ACHN (cell line): ENCODE results near the gene TGFBR3L.
"Not testable (repeated sequence)": the region's sequence is repeated elsewhere in the genome, so short reads cannot be mapped to it uniquely, and the experiment has no call there.

Source experiments
- DNase-seq: peaks from one replicate; pipeline ENCODE4 v3.0.0-alpha.2; 2015
- in situ Hi-C: cut with HindIII; loops from 2 replicates; pipeline ENCODE4 v1.10.0; 2017; ENCODE audit warnings: low sequenced_read_pairs, low pct_ligation_motif_present, low pct_unique_long_range_greater_than_20kb

Gene TGFBR3L

DNA sequence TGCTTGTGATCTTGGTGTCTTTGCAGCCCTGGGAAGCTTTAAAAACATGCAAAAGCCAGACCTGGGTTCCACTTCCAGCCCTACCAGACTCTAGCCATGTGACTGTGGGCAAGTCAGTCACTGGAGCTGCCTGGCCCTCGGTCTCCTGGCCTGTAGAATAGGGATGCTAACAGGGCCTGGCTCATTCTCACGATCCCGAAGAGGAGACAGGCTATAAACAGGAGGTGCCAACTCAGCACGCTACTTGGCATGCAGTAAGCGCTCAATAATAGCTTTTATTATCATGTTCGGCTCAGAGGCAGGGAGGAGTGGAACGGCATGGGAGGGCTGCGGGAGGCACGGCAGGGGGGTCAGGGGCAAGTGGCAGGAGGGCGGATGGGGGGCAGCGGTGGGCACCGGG lies 9.6 kb downstream of the TGFBR3L start:
- no peak for DNase-seq
- in situ Hi-C loops = no loop called here

DNA sequence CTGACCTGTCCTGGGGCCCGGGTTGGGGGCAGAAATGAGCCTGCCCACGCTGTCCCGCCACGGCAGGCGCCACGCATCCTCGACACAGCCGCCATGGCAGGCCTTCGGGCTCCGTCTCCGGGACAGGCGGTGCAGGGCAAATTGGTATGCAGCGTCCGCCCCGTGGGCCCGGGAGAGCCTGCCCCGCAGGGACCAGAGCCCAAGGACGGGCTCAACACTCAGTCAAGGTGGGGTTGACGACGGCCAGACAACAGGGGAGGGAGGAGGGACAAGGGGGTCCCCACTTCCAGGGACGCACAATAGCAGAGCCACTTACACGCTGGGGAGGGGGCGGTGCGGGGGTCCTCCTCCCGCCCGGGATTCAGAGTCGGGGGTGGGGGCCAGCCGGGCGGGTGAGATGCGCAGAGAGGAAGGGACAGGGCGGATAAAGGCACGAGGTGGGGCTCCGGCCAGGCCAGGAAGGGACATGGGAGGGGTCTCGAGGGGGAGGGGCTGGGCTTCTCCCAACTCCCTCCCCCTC lies 10.1 kb downstream of the TGFBR3L start:
- in situ Hi-C loops = no loop called here
- no peak for DNase-seq

DNA sequence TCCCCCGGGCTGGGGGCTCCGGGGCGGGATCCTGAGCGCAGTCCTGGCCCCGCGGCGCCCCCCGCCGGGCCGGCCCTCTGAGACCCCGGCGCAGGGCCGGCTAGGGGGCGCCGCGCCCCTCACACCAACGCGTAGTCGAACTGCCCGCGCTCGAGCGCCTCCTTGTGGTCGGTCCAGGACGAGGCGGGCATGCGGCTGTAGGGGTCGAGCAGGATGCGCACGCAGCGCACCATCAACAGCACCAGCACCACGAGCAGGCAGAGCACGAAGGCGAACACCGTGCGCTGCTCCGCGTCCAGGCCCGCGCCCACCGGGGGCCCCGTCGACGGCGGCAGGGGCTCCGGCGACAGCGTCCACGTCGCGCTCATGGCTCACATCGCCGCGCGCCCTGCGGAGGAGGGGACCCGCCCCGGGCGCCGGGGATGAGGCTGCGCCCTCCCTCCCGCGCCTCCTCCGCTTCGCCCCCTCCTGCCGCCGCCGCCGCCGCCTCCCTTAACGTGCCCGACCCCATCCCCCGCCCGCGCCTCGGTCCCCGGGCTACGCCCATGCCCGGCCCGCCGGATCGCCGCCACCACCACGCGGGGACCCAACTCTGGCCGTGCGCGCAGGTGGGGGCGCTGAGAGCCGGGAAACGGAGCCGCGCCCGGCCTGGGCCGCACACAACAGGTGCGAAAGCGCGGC lies 10.7 kb downstream of the TGFBR3L start:
- peak; percentile 70 for DNase-seq
- in situ Hi-C loops = no loop called here

DNA sequence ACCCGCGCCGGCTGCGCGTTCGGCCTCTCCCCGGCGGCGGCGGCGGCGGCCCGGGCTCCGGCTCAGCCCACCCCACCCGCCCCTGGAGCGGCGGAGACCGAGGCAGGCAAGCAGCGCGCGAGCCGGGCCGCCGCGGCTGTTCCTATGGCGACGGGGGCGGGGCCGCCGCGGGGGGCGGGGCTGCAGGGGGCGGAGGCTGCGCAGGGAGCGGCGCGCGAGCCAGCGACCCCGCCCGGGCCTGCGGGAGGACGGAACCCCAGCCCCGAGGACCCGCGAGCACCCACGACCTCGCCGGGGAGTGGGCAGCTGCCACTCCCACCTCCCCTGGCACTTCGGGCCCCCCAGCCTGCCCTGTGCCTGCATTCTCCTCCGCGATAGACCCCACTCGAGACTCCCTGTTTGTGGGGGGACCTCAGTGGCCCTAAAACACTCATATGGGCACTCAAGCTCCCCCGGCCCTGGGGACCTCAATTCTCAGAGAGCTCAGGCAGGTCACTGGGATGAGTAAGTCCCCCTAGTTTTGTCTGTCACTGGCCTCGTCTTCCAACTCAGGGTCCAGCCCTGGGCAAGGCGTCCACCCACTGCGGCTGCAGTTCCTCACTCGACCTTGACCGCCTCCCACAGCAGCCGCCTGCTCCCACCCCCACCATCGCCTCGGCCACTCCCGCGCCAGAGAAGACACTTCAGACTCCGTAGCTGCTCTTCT lies 11.5 kb downstream of the TGFBR3L start, which contains the start of gene CTXN1:
Gene CTXN1 (minus strand): TSS at position 115 of the 706 bp plus-strand sequence. CDS start 597 bp downstream, outside the sequence.
- DNase-seq = peak; percentile 58
- in situ Hi-C loops = no loop called here

- in situ Hi-C loops = no loop called here
- DNase-seq = no peak
Measured at GRCh38 chr19:7926727-7927604, 12.3 kb downstream of the TGFBR3L start.

- in situ Hi-C loops = no loop called here
Measured at GRCh38 chr19:7927605-7928333, 13.1 kb downstream of the TGFBR3L start.

DNA sequence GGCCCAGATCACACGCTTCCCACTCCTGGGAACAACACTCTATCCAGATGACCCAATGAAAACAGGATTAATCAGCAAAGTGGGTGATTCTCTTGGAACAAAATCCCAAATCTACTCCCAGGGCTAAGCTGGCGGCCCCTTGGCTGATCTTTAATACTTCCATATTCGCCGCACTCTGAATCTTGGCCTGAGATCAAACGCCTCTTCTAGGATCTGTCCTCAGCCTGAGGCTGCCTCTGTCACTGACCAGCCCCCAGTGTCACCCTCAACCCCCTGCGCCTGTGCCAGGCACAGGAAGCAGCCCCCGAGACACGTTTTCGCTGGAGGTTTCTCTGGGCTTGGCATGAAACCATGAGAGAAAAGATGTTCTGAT lies 13.7 kb downstream of the TGFBR3L start:
- in situ Hi-C loops = no loop called here
- DNase-seq = no peak

More at GRCh38 chr19:7927605-7928333, 13.1 kb downstream of the TGFBR3L start:
- no peak for DNase-seq

DNA sequence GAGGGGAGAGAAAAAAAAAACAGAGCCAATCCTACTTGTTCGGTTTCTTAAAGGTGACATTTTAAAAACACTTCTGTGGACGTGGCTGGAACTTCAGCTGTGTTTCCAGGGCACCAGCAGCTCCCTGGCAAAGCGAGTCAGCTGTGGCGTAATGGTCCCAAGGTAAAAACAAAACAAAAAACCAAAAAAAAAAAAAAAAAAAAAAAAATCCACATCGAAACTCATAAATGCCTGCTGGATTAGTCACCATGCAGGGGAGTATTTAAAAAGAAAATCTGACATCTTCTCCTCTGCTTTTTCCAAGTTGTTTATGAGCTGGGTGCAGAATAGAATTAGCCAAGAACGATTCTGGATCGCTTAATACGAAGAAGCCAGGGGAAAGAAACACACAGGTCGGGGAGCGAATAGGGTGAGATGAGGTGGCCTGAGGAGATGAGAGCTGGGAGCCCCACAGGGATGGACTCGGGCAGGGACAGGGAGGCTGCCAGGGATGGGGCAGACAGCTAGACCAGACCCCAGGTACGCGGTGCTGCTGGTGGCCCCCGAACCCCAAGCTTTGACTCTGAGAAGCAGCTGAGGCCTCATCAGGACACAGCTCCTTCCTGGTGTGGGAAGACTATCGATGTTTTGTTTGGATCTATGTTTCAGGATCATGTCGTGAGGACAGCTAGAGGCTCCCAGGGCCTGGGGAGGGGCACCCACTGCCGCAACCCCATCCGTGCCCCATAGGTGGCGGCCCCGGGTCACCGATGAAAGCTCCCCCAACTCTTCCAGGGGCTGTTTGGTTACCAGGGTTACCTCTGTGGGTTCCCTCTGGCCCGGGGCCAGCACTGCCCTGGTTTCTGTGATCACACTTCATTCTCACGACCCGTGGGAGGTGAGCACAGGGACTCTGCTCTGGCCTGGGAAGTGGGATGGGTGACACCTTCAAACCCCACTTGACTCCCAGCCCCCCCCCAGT lies 14.4 kb downstream of the TGFBR3L start:
- peak; percentile 65 for DNase-seq
- in situ Hi-C loops = no loop called here

- in situ Hi-C loops, DNase-seq: not testable (repeated sequence)
Measured at GRCh38 chr19:7930030-7930429, 15.4 kb downstream of the TGFBR3L start.

- DNase-seq = no peak
- in situ Hi-C loops = no loop called here
Measured at GRCh38 chr19:7930765-7931164, 16.1 kb downstream of the TGFBR3L start.

DNA sequence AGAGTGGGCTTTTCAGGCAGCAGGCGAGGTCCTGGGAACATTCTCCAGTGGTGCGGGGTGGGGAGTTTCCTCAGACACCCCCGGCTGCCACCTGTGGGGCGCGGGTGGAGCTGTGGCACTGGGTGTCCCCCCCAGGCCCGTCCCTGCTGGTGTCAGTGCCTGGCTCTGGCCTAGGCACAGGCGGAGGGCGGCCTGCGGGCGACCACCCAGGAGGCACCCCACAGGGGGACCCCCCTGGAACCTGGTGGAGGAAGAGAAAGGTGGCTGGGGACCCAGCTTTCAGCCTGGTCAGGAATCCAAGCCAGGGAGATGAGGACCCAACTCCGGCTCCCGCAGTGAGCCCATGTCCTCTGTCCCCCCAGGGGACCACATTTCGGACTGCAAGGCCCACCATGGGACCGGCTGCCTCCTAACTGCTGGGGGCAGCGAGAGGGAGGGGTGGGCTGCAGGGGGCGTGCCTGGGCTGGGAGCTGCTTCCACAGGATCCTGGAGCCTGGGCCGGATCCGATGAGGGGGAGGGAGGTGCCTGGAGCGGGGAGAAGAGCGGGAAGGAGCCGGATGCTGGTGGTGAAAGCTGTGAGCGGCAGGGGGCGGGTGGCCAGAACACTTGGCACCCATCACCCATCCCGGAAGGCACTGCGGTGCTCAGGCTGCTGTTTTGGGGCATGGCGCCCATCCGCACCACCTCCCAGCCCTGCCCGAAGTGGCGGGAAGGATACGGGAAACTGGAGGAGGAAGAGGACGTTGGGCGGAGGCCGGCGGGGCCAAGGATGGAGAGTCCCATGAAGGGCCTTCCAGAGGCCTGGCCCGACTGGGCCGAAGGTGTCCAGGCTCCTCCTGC lies 16.8 kb downstream of the TGFBR3L start:
- in situ Hi-C loops = no loop called here
- no peak for DNase-seq

- in situ Hi-C loops = no loop called here
- no peak for DNase-seq
Measured at GRCh38 chr19:7932276-7932929, 17.8 kb downstream of the TGFBR3L start.

DNA sequence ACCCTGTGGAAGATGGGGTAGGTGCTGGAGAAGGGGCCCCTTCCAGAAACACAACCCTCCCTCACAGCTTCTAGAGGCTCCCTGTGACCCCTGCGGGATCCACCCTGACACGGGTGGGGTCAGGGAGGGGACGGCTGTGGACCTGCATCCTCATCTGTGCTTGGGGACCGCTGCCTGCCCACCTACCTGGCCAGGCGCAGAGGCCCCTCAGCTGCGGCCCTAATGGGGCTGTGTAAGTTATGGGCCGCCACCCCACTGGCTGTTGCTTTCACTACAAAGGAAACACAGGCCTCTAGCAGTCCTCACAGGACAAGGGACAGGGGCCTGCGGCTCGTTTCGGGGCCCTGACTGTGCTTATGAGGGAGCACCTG lies 18.3 kb downstream of the TGFBR3L start:
- no peak for DNase-seq
- in situ Hi-C loops = no loop called here

DNA sequence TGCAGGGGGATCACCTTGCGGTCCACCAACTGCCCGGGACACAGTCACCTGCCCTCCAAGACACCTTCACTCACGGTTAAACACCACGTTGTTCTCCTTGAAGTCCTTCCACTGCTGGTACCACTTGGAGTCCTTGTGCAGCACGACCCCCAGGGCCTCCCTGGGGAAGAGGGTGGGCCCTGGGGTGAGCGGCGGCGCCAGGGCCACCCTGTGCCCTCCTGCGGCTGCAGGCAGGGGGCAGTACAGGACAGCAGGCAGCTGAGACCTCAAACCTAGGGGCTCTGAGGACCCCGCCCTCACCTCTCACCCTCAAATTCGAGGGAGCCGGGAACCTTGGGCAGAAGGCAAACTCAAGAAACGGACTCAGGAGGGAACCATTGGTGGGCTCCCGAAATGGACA lies 18.8 kb downstream of the TGFBR3L start:
- DNase-seq = no peak
- in situ Hi-C loops = no loop called here

GRCh38 chr19:7933828-7934725 lies 19.4 kb downstream of the TGFBR3L start:
- in situ Hi-C loops = no loop called here

More at GRCh38 chr19:7933828-7934725, 19.4 kb downstream of the TGFBR3L start:
- no peak for DNase-seq
